D721Med (cell line): ENCODE results near the gene CTNNB1.

Experiments used
- DNase-seq: peaks from one replicate; pipeline ENCODE4 v3.0.0; 2011; ENCODE audit warnings: low spot score; ENCODE audit not compliant: insufficient read length
- FAIRE-seq: peaks from 2 replicates; lab custom pipeline; 2011; peaks lifted over from hg19 to GRCh38; lab: Jason Lieb, UNC
- CTCF ChIP-seq: IDR thresholded peaks from 2 replicates; pipeline ENCODE4 v1.5.1; 2012; ENCODE audit warnings: mild to moderate bottlenecking, control low read depth; ENCODE audit not compliant: insufficient read depth; ENCODE audit errors: missing control alignments

CTNNB1 gene

GRCh38 chr3:41207355-41207754, 8.1 kb downstream of the CTNNB1 start:
- TF ChIP-seq CTCF, result no peak
- FAIRE-seq, result no peak
- DNase-seq, result no peak

- no peak for DNase-seq
- TF ChIP-seq CTCF, result no peak
- no peak for FAIRE-seq
These were observed 9.4 kb downstream of the CTNNB1 start for GRCh38 chr3:41208507-41209220.

GRCh38 chr3:41209646-41210045, 10.3 kb downstream of the CTNNB1 start:
- no peak for TF ChIP-seq CTCF
- FAIRE-seq, result no peak
- no peak for DNase-seq

- no peak for TF ChIP-seq CTCF
- DNase-seq, result no peak
- FAIRE-seq, result no peak
These were observed 11.7 kb downstream of the CTNNB1 start for GRCh38 chr3:41210966-41211365.

GRCh38 chr3:41212088-41212487, 12.8 kb downstream of the CTNNB1 start:
- no peak for TF ChIP-seq CTCF
- DNase-seq (no peak), FAIRE-seq (no peak)

GRCh38 chr3:41213588-41213987, 14.3 kb downstream of the CTNNB1 start:
- DNase-seq (no peak), FAIRE-seq (no peak)
- TF ChIP-seq CTCF, result no peak

GRCh38 chr3:41216422-41216821, 17.1 kb downstream of the CTNNB1 start:
- DNase-seq (no peak), FAIRE-seq (no peak)
- no peak for TF ChIP-seq CTCF
